PFSK-1 (cell line): ENCODE results near the gene ADGRF1.

Source experiments
- FOXP2 ChIP-seq: optimal IDR thresholded peaks from 2 replicates; pipeline ENCODE3; 2011; ENCODE audit warnings: borderline replicate concordance, control low read depth, inconsistent platforms; ENCODE audit not compliant: insufficient read depth; ENCODE audit errors: extremely low read length, extremely low read depth
- POLR2AphosphoS5 ChIP-seq: IDR thresholded peaks from 2 replicates; pipeline ENCODE4 v1.6.1; 2012; ENCODE audit warnings: low read depth, mild to moderate bottlenecking, control low read depth, low read length, moderate library complexity
- SIN3A ChIP-seq: IDR thresholded peaks from 2 replicates; pipeline ENCODE4 v1.6.1; 2012; ENCODE audit warnings: mild to moderate bottlenecking, low read length, moderate library complexity, borderline replicate concordance; ENCODE audit not compliant: insufficient read depth
- TAF1 ChIP-seq: IDR thresholded peaks from 2 replicates; pipeline ENCODE4 v1.6.1; 2012; ENCODE audit warnings: low read length, control low read depth, borderline replicate concordance; ENCODE audit not compliant: insufficient read depth
- TF ChIP-seq, protein P1 (sequence below), 2 experiments: IDR thresholded peaks; 2 replicates each; pipeline versions ENCODE4 v1.6.1 to v1.8.0; 2011 to 2012; ENCODE audit warnings: low read depth in 2 of 2, low read length in 2 of 2, control low read depth in 1 of 2, inconsistent platforms in 1 of 2, mild to moderate bottlenecking in 1 of 2, moderate library complexity in 1 of 2; ENCODE audit not compliant: insufficient read depth in 1 of 2

ADGRF1 gene

DNA sequence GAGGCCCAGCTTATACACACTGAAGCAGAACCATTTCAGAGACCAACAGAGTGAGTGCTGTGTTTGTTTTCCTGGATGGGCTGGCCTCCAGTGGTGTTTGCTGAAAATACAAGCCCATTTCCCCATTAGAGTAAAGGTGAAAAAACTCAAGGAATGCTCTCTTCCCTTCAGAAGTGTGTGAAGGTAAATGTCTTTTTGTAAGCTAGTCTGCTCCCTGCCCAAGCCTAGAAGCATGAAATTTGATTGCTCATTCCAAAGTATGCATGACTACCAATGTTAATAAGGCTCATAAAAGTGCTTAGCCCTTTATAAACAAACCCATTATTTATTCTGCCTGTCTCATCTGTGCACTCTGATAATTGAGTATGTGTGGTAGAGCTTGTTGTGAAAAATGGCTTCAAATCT is 59.1 kb downstream of the ADGRF1 start:
- TF ChIP-seq POLR2AphosphoS5, result no peak
- TF ChIP-seq, protein P1, sequence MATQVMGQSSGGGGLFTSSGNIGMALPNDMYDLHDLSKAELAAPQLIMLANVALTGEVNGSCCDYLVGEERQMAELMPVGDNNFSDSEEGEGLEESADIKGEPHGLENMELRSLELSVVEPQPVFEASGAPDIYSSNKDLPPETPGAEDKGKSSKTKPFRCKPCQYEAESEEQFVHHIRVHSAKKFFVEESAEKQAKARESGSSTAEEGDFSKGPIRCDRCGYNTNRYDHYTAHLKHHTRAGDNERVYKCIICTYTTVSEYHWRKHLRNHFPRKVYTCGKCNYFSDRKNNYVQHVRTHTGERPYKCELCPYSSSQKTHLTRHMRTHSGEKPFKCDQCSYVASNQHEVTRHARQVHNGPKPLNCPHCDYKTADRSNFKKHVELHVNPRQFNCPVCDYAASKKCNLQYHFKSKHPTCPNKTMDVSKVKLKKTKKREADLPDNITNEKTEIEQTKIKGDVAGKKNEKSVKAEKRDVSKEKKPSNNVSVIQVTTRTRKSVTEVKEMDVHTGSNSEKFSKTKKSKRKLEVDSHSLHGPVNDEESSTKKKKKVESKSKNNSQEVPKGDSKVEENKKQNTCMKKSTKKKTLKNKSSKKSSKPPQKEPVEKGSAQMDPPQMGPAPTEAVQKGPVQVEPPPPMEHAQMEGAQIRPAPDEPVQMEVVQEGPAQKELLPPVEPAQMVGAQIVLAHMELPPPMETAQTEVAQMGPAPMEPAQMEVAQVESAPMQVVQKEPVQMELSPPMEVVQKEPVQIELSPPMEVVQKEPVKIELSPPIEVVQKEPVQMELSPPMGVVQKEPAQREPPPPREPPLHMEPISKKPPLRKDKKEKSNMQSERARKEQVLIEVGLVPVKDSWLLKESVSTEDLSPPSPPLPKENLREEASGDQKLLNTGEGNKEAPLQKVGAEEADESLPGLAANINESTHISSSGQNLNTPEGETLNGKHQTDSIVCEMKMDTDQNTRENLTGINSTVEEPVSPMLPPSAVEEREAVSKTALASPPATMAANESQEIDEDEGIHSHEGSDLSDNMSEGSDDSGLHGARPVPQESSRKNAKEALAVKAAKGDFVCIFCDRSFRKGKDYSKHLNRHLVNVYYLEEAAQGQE (IDR thresholded peaks at IDR 0.05; ENCODE audit: insufficient read depth in 1 of 2, low read depth in 2 of 2, low read length in 2 of 2), result no peak

DNA sequence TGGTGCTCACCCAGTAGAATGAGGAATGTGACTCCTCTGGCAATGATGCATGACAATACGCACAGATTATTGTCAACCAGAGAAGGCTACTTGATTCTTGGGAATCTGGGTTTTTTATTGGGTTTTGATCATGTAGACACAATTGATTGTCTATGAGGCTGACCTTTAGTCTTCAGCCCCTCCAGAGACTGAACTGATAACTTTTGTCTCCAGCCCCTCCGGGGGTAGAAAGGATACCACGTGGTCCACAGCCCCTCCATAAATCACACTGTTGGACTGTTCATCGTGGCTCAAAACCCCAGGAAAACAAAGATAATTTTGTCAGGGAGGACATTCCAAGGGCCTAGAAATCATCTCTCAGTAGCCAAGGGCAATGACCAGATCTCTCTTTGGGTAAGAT is 62.9 kb downstream of the ADGRF1 start:
- TF ChIP-seq POLR2AphosphoS5, result no peak
- TF ChIP-seq TAF1, result no peak
- TF ChIP-seq, protein P1 (IDR thresholded peaks at IDR 0.05; ENCODE audit: insufficient read depth in 1 of 2, low read depth in 2 of 2, low read length in 2 of 2), result no peak
- TF ChIP-seq FOXP2, result no peak
- TF ChIP-seq SIN3A, result no peak

DNA sequence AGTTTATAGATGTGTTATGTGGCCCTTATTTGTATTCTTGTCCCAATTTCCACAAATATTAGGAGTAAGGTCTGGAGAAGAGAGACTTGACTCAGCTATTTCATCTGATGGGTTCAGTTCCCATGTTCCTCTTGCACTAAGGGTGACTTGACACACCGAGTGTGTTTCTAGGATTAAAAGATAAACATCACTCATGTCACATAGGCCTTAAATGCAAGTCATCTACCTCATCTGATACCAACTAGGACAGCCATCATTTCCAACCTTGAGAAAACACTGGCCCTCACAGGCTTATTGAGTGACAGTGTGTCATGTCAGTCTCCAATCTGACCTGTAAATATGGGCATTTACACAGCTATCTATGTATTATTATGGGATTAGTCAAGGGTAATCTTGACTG is 67.3 kb downstream of the ADGRF1 start:
- TF ChIP-seq SIN3A (no peak), TAF1 (no peak), FOXP2 (no peak), POLR2AphosphoS5 (no peak)
- TF ChIP-seq, protein P1 (IDR thresholded peaks at IDR 0.05; ENCODE audit: insufficient read depth in 1 of 2, low read depth in 2 of 2, low read length in 2 of 2), result no peak

DNA sequence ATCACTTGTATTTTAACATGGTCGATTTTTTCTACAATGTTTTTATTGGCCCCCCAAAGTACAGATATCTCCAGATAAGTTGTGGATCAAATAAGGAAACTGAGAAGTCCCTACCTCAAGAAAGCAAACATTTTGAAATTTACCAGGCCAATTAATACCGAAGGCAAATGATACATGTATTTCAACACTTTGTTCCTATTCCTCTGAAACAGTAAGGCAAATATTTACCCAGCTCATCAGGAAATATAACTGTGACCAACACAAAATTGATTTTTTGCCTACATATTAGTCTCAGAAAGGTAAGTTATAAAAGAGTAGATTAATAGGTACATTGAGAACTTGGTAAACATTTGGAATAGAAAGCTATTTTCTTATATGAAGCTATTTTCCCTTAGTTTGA is 69.1 kb downstream of the ADGRF1 start:
- TF ChIP-seq TAF1 (no peak), SIN3A (no peak), FOXP2 (no peak), POLR2AphosphoS5 (no peak)

DNA sequence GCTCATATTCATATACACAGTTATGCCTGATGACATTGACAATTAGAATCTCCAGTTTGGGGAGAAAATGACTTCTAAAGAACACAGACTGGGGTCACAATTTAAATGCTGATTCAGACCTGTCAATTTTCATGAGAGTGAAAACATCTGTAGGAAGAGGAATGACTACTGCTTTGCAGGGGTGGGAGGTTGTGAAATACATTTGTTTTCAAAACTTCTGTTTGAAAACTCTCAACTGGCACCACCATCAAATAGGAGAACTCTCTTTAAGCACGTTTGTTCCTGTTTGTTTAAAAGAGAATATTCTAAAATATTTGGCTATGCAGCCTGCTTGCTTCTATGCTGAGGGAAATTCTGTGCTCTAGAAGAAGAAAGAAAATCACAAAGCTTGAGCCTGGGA is 69.6 kb downstream of the ADGRF1 start:
- TF ChIP-seq POLR2AphosphoS5 (no peak), TAF1 (no peak), FOXP2 (no peak), SIN3A (no peak)
- TF ChIP-seq, protein P1 (IDR thresholded peaks at IDR 0.05; ENCODE audit: insufficient read depth in 1 of 2, low read depth in 2 of 2, low read length in 2 of 2), result no peak
